Left forelimb (tissue), 1 donor: ENCODE measurements around the gene PPP2R2B.

ENCODE experiments used
- DNase-seq: peaks from one replicate; pipeline ENCODE4 v3.0.0-alpha.2; 2018; ENCODE audit warnings: low spot score

Gene PPP2R2B

GRCh38 chr5:146781157-146781556, 97.4 kb downstream of the PPP2R2B start:
- DNase-seq: no peak

GRCh38 chr5:146779211-146779869, 99.2 kb downstream of the PPP2R2B start:
- DNase-seq: no peak

DNA sequence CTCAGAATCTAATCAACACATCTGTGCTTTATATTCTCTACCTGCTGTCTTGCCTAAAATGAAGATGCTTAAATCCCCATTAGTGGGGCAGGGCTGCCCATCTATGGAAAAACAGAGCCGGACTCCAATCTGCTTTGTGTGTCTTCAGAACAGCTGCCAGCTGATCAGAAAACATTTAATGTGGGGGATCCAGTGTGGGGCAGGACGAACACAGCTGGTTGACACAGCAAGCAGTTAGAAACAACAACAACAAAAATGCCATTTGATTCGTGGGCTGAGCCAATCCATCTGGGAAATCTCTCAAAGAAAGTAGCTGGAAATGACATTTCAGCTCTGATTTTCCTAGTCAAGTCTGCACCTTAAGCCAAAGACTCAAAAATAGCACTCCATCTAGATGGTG, 99.8 kb downstream of the PPP2R2B start:
- DNase-seq: no peak

DNA sequence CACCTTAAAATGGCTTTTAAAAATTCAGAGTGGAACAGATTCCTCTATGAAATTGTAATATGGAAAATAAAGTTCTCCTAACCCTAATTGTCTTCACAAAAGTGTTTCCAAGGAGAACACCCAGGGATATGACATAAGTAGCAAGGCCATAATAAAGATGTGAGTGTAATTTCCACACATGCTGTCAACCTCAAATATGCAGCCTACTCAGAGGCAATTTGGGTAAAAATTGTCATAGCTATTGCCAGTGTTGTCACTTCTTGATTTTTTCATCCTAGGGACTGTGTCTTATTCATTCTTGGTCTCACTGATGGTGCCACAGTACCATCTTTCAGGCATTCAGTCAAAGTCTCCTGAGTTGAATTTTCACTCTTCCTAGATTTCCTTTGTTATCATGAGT, 100.3 kb downstream of the PPP2R2B start:
- no peak for DNase-seq

GRCh38 chr5:146772881-146773466, 105.6 kb downstream of the PPP2R2B start:
- no peak for DNase-seq

DNA sequence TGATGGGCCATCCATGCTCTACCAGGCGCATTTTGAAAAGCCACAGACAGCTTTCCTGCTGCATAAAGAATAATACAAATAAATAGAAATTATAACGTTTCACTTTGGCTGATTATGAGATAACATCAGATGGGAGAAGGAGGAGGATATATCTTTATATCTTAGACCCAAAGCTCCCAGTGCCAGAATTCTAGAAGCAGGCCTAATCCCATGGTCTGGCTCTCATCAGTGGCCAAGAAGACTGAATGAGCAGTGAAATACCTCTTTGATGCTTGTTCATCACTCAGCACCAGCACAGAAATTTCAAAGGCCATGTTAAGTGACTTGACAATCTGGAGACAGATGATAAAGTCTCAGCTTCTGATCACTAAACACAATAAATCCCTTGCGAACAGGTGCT, 107.6 kb downstream of the PPP2R2B start:
- no peak for DNase-seq

DNA sequence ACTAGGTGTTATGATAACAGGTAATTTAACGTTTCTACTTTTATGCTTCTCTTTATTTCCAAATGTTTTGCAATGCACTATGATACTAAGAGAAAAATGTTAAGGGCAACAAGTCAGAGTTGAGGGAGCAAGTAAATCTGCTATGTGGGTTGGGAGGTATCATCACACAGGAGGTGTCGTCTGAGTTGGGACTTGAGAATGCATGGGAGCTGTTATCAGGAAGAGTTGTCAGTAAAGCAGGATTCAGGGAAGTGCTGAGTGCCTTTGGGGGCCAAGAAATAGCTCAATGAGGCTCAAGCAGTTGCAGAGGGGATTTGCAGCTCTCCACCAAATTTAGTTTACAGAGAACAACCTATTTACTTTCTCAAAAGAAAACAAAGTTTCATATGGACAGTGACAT, 108.0 kb downstream of the PPP2R2B start:
- DNase-seq: no peak

GRCh38 chr5:146767534-146767933, 111.0 kb downstream of the PPP2R2B start:
- DNase-seq: no peak

DNA sequence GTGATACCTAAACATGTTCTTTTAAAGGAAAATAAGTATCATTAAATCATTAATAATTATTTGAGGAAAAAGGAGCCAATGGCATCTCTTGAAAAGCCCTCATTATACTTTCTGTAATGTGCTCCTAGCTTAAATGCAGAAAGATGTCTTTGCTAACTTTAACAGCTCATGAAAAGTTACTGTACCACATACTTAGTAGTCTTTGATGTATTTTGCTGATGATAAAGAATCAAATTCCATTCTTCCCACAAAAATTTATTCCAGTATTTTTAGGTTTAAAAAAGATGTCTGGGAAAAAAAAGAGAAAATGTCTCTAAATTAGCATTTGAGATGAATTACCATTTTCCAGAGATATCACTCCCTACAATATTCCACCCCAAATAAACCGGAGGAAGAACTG, 112.5 kb downstream of the PPP2R2B start:
- no peak for DNase-seq

- DNase-seq: no peak
Observed at GRCh38 chr5:146765089-146765832, 113.3 kb downstream of the PPP2R2B start.

- DNase-seq: no peak
Observed at GRCh38 chr5:146762830-146763229, 115.7 kb downstream of the PPP2R2B start.

DNA sequence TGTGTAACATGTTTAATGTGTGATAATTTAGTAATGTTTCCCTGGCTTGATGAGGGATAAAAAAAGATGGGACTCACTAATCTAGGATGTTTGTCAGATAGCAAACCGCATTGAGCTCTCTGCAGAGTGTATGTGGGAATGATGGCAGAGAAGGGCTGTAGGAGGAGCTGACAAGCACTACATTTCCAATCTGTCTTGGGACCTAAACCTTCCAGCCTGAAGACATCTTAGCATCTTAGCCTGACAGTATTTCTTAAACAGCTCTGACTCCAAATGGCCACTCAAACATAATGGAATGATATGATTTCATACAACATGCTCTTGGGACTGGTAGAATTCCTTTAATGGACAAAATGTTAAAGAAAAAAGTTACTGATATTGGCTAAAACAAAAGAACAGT, 116.7 kb downstream of the PPP2R2B start:
- DNase-seq: no peak

- no peak for DNase-seq
Observed at GRCh38 chr5:146758938-146759337, 119.6 kb downstream of the PPP2R2B start.

- DNase-seq: no peak
Observed at GRCh38 chr5:146758076-146758475, 120.5 kb downstream of the PPP2R2B start.

GRCh38 chr5:146756546-146756945, 122.0 kb downstream of the PPP2R2B start:
- DNase-seq: no peak

GRCh38 chr5:146755793-146756192, 122.8 kb downstream of the PPP2R2B start:
- no peak for DNase-seq

- no peak for DNase-seq
Observed at GRCh38 chr5:146754621-146755020, 123.9 kb downstream of the PPP2R2B start.

DNA sequence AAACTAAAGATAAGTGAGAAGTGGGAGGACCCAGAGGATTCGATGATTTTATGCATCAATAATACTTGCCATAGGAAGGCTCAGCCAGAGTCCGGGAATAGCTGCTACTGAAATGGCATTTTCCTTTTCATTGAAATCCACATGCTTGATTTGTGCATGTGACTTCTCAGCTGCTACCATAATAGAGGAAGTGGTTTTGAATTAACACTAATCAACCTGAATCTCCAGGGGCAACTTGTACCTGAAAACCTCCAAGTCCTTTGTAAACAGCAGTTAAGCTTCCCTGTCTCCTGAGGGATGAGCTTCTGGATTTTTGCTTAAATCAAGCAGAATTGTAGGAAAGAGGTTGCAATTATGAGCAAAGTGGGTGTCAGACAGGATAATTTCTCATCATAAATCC, 124.9 kb downstream of the PPP2R2B start:
- DNase-seq: no peak

DNA sequence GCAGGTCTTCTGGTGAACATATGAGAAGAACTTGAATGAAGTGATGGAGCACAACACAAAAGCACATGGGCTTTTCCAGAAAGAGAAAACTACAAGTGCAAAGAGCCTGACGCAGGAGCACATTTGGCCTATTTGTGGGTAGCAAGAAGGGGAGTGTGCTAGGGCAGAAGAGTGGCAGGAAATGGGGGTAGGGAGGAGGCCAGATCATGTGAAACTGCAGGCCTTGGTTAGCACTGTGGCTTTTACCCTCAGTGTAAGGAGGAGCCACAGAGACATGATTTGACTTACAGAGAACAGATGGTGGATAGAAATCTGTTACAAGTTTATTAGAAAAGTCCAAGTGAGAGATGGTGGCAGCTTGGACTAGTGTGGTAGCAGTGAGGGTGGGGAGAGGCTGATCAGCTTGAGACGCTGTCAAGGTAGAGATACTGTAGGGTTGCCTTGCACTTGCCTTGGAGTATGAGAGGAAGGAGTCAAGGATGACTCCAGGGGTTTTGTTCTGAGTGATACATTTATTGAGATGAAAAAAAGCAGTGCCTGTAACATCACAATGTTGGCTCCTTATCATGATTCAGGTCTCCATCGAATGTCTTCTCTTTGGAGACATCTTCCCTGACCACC, 126.7 kb downstream of the PPP2R2B start:
- no peak for DNase-seq

- no peak for DNase-seq
Observed at GRCh38 chr5:146751054-146751453, 127.5 kb downstream of the PPP2R2B start.

DNA sequence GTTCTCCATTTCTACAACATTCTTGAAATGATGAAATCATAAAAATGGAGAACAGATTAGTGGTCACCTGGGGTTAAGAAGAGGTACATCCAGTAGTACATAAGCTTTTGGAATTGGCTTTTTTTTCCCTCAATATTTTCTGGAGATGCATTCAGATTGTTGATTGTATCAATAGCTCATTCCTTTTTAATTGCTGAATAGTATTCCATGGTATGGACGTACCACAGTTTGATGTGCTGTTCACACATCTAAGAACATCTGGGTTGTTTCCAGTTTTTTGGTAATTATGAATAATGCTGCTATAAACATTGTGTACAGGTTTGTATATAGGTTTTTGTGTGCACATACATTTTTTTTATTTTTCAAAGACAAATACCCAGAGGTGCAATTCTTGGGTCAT, 130.0 kb downstream of the PPP2R2B start:
- DNase-seq: no peak

DNA sequence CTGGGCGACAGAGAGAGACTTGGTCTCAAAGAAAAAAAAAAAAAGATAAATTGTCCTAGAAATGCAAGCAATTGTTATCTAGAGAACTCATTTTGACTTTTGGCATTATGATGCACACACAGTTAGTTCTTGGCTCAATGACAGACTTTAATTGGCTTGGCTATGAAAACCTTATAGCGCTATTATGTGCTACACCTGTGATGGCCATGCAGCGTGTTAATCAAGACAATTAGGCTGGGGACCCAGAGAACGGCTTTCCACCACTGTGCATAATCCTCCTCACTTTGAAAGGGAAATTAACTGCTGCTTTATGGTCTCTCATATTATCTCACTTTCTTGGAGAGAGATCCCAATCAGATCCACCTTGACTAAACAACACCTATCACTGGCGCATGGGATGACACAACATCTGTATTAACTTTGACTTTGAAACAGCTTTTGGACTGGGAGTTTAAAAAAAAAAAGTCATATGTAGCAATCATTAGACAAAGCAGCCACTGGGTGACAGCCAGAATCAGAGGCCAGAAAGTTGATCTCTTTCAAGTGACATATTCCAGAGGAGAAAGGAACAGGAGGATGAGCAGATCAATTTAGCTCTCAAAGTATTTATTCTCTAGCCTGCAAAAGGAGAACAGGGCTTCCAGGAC, 132.5 kb downstream of the PPP2R2B start:
- DNase-seq: no peak
